Esophagus squamous epithelium (tissue), 5 donors: Measurements from ENCODE around the gene VAMP2. TPM values are rescaled to one million over a fixed set of nuclear protein-coding genes. Genes with fewer than 3 reads are reported as not detected.
A peak's percentile ranks its signal among the peaks of the same experiment; 100 is the strongest.

Experiments
- DNase-seq: peaks from one replicate; lab custom pipeline; 2025; lab: John Stamatoyannopoulos, UW
- H3K27ac ChIP-seq, 4 donors: fragments of 200-600 bp; sonication (generic); one replicate each; pipeline ENCODE4 v1.5.1; 2016 to 2019; ENCODE audit warnings: mild to moderate bottlenecking in 1 of 4
- H3K27me3 ChIP-seq, 4 donors: fragments of 200-600 bp; sonication (generic); 1 replicate in 3 of 4; 2 replicates in 1 of 4; pipeline versions ENCODE4 v1.5.1 to v1.6.0; 2017 to 2021; ENCODE audit warnings: antibody characterized with exemption in 1 of 4
- H3K36me3 ChIP-seq, 3 donors: fragments of 200-600 bp; sonication (generic); one replicate each; pipeline ENCODE4 v1.5.1; 2016 to 2019
- H3K4me1 ChIP-seq, 3 donors: fragments of 200-600 bp; sonication (generic); one replicate each; pipeline ENCODE4 v1.5.1; 2017 to 2019
- H3K4me3 ChIP-seq, 4 donors: fragments of 200-600 bp; sonication (generic); 1 replicate in 3 of 4; 2 replicates in 1 of 4; pipeline ENCODE4 v1.5.1; 2016 to 2019; ENCODE audit warnings: mild to moderate bottlenecking in 2 of 4, moderate library complexity in 1 of 4
- H3K9me3 ChIP-seq, 3 donors: fragments of 200-600 bp; sonication (generic); one replicate each; pipeline ENCODE4 v1.5.1; 2016 to 2019
- CTCF ChIP-seq, 6 experiments: fragments of 450-650 bp in 4 of 6; fragments of 200-600 bp in 2 of 6; sonication (generic) in 2 of 6; IDR thresholded peaks; one replicate each; pipeline ENCODE4 v1.5.1; 2016 to 2019; ENCODE audit warnings: antibody characterized with exemption in 6 of 6, mild to moderate bottlenecking in 4 of 6, moderate library complexity in 4 of 6
- POLR2A ChIP-seq, 4 donors: fragments of 450-650 bp; IDR thresholded peaks; one replicate each; pipeline ENCODE4 v1.6.1; 2017; ENCODE audit warnings: antibody characterized with exemption in 4 of 4, mild to moderate bottlenecking in 4 of 4, moderate library complexity in 3 of 4
- WGBS, 2 donors: methylation state at CpG; one replicate each; pipeline ENCODE4 v1.1.5; 2018; 5-methylcytosine and 5-hydroxymethylcytosine counted together
- intact Hi-C: fragments of 100-400 bp; cut with DNase I; formaldehyde crosslinking; loops from one replicate; pipeline ENCODE4 v1.15.0; 2022
- total RNA-seq, 4 donors: library from RNA; depleted of rRNA; stranded (reverse); fragments of >200 nt; gene quantifications; one replicate each; pipeline ENCODE4 v1.1.0, GENCODE V29; 2016
- donor health status: DM: yes; HTN: yes; CAD: no.

Gene VAMP2
- total RNA-seq, 4 donors from 2014 or later: 6.2 to 20.4 (median 12.0) TPM

- Histone ChIP-seq H3K9me3 (no peaks in the 10 kb centered on the region), H3K36me3 (no peaks in the 10 kb centered on the region), H3K27ac (no peak overlapping the region), H3K4me1 (peaks cover 3 to 38% (median 3%) of the 10 kb centered on the region in 3 donors), H3K4me3 (no peak overlapping the region), H3K27me3 (no peaks in the 10 kb centered on the region)
- DNase-seq: no peak
- TF ChIP-seq CTCF (IDR thresholded peaks at IDR 0.05) (no peak), POLR2A (IDR thresholded peaks at IDR 0.05) (no peak)
- intact Hi-C loops: no loop called here
- 82 to 90% methylated on average over 11 to 14 of the region's 19 CpGs for whole genome bisulfite sequencing, 2 donors
Observed at GRCh38 chr17:8204761-8205555, 42.2 kb upstream of the VAMP2 start.

- H3K9me3 ChIP-seq: no peaks in the 10 kb centered on the region
- H3K36me3 ChIP-seq: no peaks in the 10 kb centered on the region
- H3K4me1 ChIP-seq: peaks cover 13 to 54% (median 31%) of the 10 kb centered on the region in 3 donors
- WGBS, 2 donors: 5 to 8% methylated on average over 12 of the region's 12 CpGs
- no peak for DNase-seq
- no peaks in the 10 kb centered on the region for H3K27me3 ChIP-seq
- peak overlapping the region; percentile 78 to 93 (median 90) for H3K27ac ChIP-seq
- peak overlapping the region; percentile 9 to 62 (median 40) for H3K4me3 ChIP-seq
- no peak for TF ChIP-seq CTCF (IDR thresholded peaks at IDR 0.05)
- TF ChIP-seq POLR2A (IDR thresholded peaks at IDR 0.05): peak in 3 of 4 donors; percentile 29 to 81 (median 60)
- intact Hi-C loops: no loop called here
Observed at GRCh38 chr17:8192070-8192815, 29.5 kb upstream of the VAMP2 start.

GRCh38 chr17:8190506-8190905 lies 27.8 kb upstream of the VAMP2 start:
- TF ChIP-seq POLR2A (IDR thresholded peaks at IDR 0.05): no peak
- TF ChIP-seq CTCF (IDR thresholded peaks at IDR 0.05): no peak
- Histone ChIP-seq H3K36me3 (no peaks in the 10 kb centered on the region), H3K27ac (peak overlapping the region; percentile 96 to 99 (median 98)), H3K4me3 (peak overlapping the region in 3 of 4 donors; percentile 85 to 97 (median 86)), H3K4me1 (peaks cover 13 to 72% (median 31%) of the 10 kb centered on the region in 3 donors), H3K27me3 (no peaks in the 10 kb centered on the region), H3K9me3 (no peaks in the 10 kb centered on the region)
- WGBS, 2 donors: 33 to 42% methylated on average over 6 of the region's 6 CpGs
- intact Hi-C loops: no loop called here
- DNase-seq: no peak

GRCh38 chr17:8189711-8190477 lies 27.1 kb upstream of the VAMP2 start, which contains the start of gene BORCS6:
Gene BORCS6, minus strand, starts transcription at chr17:8190180. Its CDS starts 40 bp downstream, at chr17:8190140.
- Histone ChIP-seq H3K4me1 (peaks cover 13 to 73% (median 31%) of the 10 kb centered on the region in 3 donors), H3K27ac (peak within 1 kb of the TSS; percentile 96 to 99 (median 98)), H3K36me3 (no peaks in the 10 kb centered on the region), H3K27me3 (no peaks in the 10 kb centered on the region), H3K9me3 (no peaks in the 10 kb centered on the region), H3K4me3 (peak within 1 kb of the TSS; percentile 75 to 97 (median 86))
- 0% methylated on average over 9 to 12 of the region's 70 CpGs for WGBS, 2 donors
- TF ChIP-seq CTCF (IDR thresholded peaks at IDR 0.05) (no peak), POLR2A (IDR thresholded peaks at IDR 0.05) (peak in 3 of 4 donors; percentile 77 to 92 (median 82))
- peak; percentile 92 for DNase-seq
- intact Hi-C loops: no loop called here
